Neural cell (in vitro differentiated cells): Measurements from ENCODE around the gene DPP10. TPM values are rescaled to one million over a fixed set of nuclear protein-coding genes. Genes with fewer than 3 reads are reported as not detected.
"Not testable (repeated sequence)": the region's sequence is repeated elsewhere in the genome, so short reads cannot be mapped to it uniquely, and the experiment has no call there.

Experiments
- H2AFZ ChIP-seq: fragments of 200-600, 300-800 bp; sonication (generic), shearing (Covaris generic); 2 replicates; pipeline ENCODE4 v1.6.0; 2014; ENCODE audit warnings: low read depth, mild to moderate bottlenecking, antibody characterized with exemption, low read length, moderate library complexity
- H3F3A ChIP-seq: fragments of 200-600 bp; shearing (Covaris generic); 2 replicates; pipeline ENCODE4 v1.6.1; 2016; ENCODE audit warnings: mild to moderate bottlenecking, moderate library complexity, mixed read lengths, antibody characterized with exemption, low read length; ENCODE audit not compliant: insufficient read depth, poor library complexity, severe bottlenecking
- H3K27ac ChIP-seq: fragments of 200-600, 300-800 bp; sonication (generic), shearing (Covaris generic); 2 replicates; pipeline ENCODE4 v1.5.1; 2014; ENCODE audit warnings: mild to moderate bottlenecking, low read length, moderate library complexity
- H3K27me3 ChIP-seq: fragments of 300-800, 200-600 bp; sonication (generic), shearing (Covaris generic); 2 replicates; pipeline ENCODE4 v1.6.0; 2014; ENCODE audit warnings: mild to moderate bottlenecking, low read depth, low read length, moderate library complexity; ENCODE audit not compliant: insufficient read depth
- H3K36me3 ChIP-seq: fragments of 300-800, 200-600 bp; sonication (generic), shearing (Covaris generic); 2 replicates; pipeline ENCODE4 v1.5.1; 2014; ENCODE audit warnings: mild to moderate bottlenecking, antibody characterized with exemption, low read length, moderate library complexity; ENCODE audit not compliant: insufficient read depth
- H3K4me2 ChIP-seq: fragments of 300-800, 200-600 bp; sonication (generic), shearing (Covaris generic); 2 replicates; pipeline ENCODE4 v1.6.0; 2014; ENCODE audit warnings: mild to moderate bottlenecking, low read length
- H3K4me3 ChIP-seq: fragments of 300-800, 200-600 bp; sonication (generic), shearing (Covaris generic); 2 replicates; pipeline ENCODE4 v1.5.1; 2014; ENCODE audit warnings: mild to moderate bottlenecking, low read length, moderate library complexity
- H3K79me2 ChIP-seq: fragments of 200-600 bp; shearing (Covaris generic); replicated peaks from 2 replicates; pipeline ENCODE4 v1.6.0; 2014; ENCODE audit warnings: mild to moderate bottlenecking, low read length, moderate library complexity; ENCODE audit not compliant: insufficient read depth
- H3K9ac ChIP-seq: fragments of 300-800, 200-600 bp; sonication (generic), shearing (Covaris generic); 2 replicates; pipeline ENCODE4 v1.6.1; 2016; ENCODE audit warnings: mild to moderate bottlenecking, low read length, mixed read lengths
- H3K9me2 ChIP-seq: fragments of 200-600 bp; shearing (Covaris generic); 2 replicates; pipeline ENCODE4 v1.6.1; 2016; ENCODE audit warnings: mild to moderate bottlenecking, low read length, mixed read lengths; ENCODE audit not compliant: insufficient read depth
- H3K9me3 ChIP-seq: fragments of 200-600, 300-800 bp; sonication (generic), shearing (Covaris generic); 2 replicates; pipeline ENCODE4 v1.6.1; 2016; ENCODE audit warnings: mild to moderate bottlenecking, mixed run types, low read length, moderate library complexity, mixed read lengths
- H4K20me1 ChIP-seq: fragments of 200-600 bp; shearing (Covaris generic); 2 replicates; pipeline ENCODE4 v1.6.1; 2016; ENCODE audit warnings: mild to moderate bottlenecking, mixed run types; ENCODE audit not compliant: insufficient read depth
- CTCF ChIP-seq: fragments of 450-650 bp; IDR thresholded peaks from 2 replicates; pipeline ENCODE4 v1.5.1; 2014; ENCODE audit warnings: antibody characterized with exemption, mild to moderate bottlenecking, moderate library complexity; ENCODE audit not compliant: poor library complexity, severe bottlenecking
- EP300 ChIP-seq: fragments of 450-650 bp; conservative IDR thresholded peaks from 2 replicates; pipeline ENCODE4 v1.6.1; 2014; ENCODE audit warnings: antibody characterized with exemption, mild to moderate bottlenecking, moderate library complexity; ENCODE audit not compliant: poor library complexity, severe bottlenecking
- EZH2 ChIP-seq: fragments of 200-600, 300-800 bp; shearing (Covaris generic), sonication (generic); IDR thresholded peaks from 2 replicates; pipeline ENCODE4 v1.6.1; 2014; ENCODE audit warnings: antibody characterized with exemption, low read length, borderline replicate concordance, mild to moderate bottlenecking; ENCODE audit not compliant: insufficient read depth, poor library complexity, severe bottlenecking
- MXI1 ChIP-seq: fragments of 450-650 bp; conservative IDR thresholded peaks from 2 replicates; pipeline ENCODE4 v1.6.1; 2014; ENCODE audit warnings: antibody characterized with exemption, mild to moderate bottlenecking; ENCODE audit not compliant: poor library complexity, severe bottlenecking
- POLR2AphosphoS5 ChIP-seq: IDR thresholded peaks from 2 replicates; pipeline ENCODE4 v1.6.1; 2012
- RAD21 ChIP-seq: fragments of 450-650 bp; conservative IDR thresholded peaks from 2 replicates; pipeline ENCODE4 v1.6.1; 2014; ENCODE audit warnings: antibody characterized with exemption, mild to moderate bottlenecking, moderate library complexity
- REST ChIP-seq: IDR thresholded peaks from 2 replicates; pipeline ENCODE4 v1.6.1; 2012; ENCODE audit warnings: borderline replicate concordance
- SMC3 ChIP-seq: fragments of 450-650 bp; conservative IDR thresholded peaks from 2 replicates; pipeline ENCODE4 v1.6.1; 2014; ENCODE audit warnings: antibody characterized with exemption, mild to moderate bottlenecking, moderate library complexity; ENCODE audit not compliant: poor library complexity
- TAF1 ChIP-seq: IDR thresholded peaks from 2 replicates; pipeline ENCODE4 v1.6.1; 2012; ENCODE audit warnings: low read depth
- polyA plus RNA-seq: library from polyadenylated mRNA; depleted of rRNA; stranded (reverse); fragments of >200 nt; gene quantifications from 2 replicates; pipeline ENCODE4 v1.2.3, GENCODE V29; 2014

DPP10 gene
- polyA plus RNA-seq, 1 donor from 2014 or later: 13.9 TPM

- Histone ChIP-seq H4K20me1 (no peaks in the 10 kb centered on the region), H3K9ac (no peak overlapping the region), H3K27me3 (no peaks in the 10 kb centered on the region), H3K4me2 (no peak overlapping the region), H3K9me3 (no peaks in the 10 kb centered on the region), H2AFZ (no peak overlapping the region), H3F3A (no peaks in the 10 kb centered on the region), H3K27ac (no peak overlapping the region), H3K79me2 (no peaks in the 10 kb centered on the region), H3K9me2 (no peaks in the 10 kb centered on the region), H3K36me3 (no peaks in the 10 kb centered on the region), H3K4me3 (no peak overlapping the region)
- no peak for TF ChIP-seq REST
- TF ChIP-seq TAF1: no peak
- TF ChIP-seq MXI1: no peak
- TF ChIP-seq EP300: no peak
- TF ChIP-seq POLR2AphosphoS5: no peak
- TF ChIP-seq CTCF: no peak
- no peak for TF ChIP-seq EZH2
- no peak for TF ChIP-seq SMC3
These were observed 36.1 kb upstream of the DPP10 start for GRCh38 chr2:114406347-114406746.

- H3K9ac ChIP-seq, H3K79me2 ChIP-seq, H3K27me3 ChIP-seq, H3K4me3 ChIP-seq, H3K36me3 ChIP-seq, H3K9me3 ChIP-seq, H3K9me2 ChIP-seq, H3K4me2 ChIP-seq, H3K27ac ChIP-seq, H2AFZ ChIP-seq, H4K20me1 ChIP-seq, H3F3A ChIP-seq: not testable (repeated sequence)
These were observed 35.1 kb upstream of the DPP10 start for GRCh38 chr2:114407353-114407752.

- no peaks in the 10 kb centered on the region for H4K20me1 ChIP-seq
- no peak overlapping the region for H3K4me2 ChIP-seq
- H3K9ac ChIP-seq: no peak overlapping the region
- H3K36me3 ChIP-seq: no peaks in the 10 kb centered on the region
- H3K9me3 ChIP-seq: no peaks in the 10 kb centered on the region
- H3K4me3 ChIP-seq: no peak overlapping the region
- TF ChIP-seq RAD21: no peak
- no peak for TF ChIP-seq SMC3
- no peak for TF ChIP-seq MXI1
- TF ChIP-seq CTCF: no peak
- TF ChIP-seq REST: no peak
- no peaks in the 10 kb centered on the region for H3K9me2 ChIP-seq
- H3F3A ChIP-seq: no peaks in the 10 kb centered on the region
- no peak overlapping the region for H2AFZ ChIP-seq
- no peaks in the 10 kb centered on the region for H3K27me3 ChIP-seq
- H3K79me2 ChIP-seq: no peaks in the 10 kb centered on the region
- no peak overlapping the region for H3K27ac ChIP-seq
These were observed 20.7 kb upstream of the DPP10 start for GRCh38 chr2:114421781-114422180.
